GM23248 (cell line): ENCODE results near the gene PALMD. TPM values are rescaled to one million over a fixed set of nuclear protein-coding genes. Genes with fewer than 3 reads are reported as not detected.

ENCODE experiments used
- DNase-seq: peaks from one replicate; pipeline ENCODE4 v3.0.0-alpha.2; 2015
- H2AFZ ChIP-seq: fragments of 200-600 bp; sonication (generic); 2 replicates; pipeline ENCODE4 v1.6.1; 2016; ENCODE audit warnings: antibody characterized with exemption
- H3F3A ChIP-seq: fragments of 200-600 bp; sonication (generic); 2 replicates; pipeline ENCODE4 v1.6.1; 2016; ENCODE audit warnings: mild to moderate bottlenecking, antibody characterized with exemption, mixed run types; ENCODE audit not compliant: insufficient read depth
- H3K27ac ChIP-seq: fragments of 200-600 bp; sonication (generic); 2 replicates; pipeline ENCODE4 v1.5.1; 2016; ENCODE audit warnings: mild to moderate bottlenecking
- H3K27me3 ChIP-seq: fragments of 200-600 bp; sonication (generic); replicated peaks from 2 replicates; pipeline ENCODE4 v1.6.1; 2016; ENCODE audit warnings: mild to moderate bottlenecking; ENCODE audit not compliant: insufficient read depth
- H3K36me3 ChIP-seq: fragments of 200-600 bp; sonication (generic); 2 replicates; pipeline ENCODE4 v1.6.1; 2016; ENCODE audit warnings: low read depth, mild to moderate bottlenecking
- H3K4me1 ChIP-seq: fragments of 200-600 bp; sonication (generic); 2 replicates; pipeline ENCODE4 v1.6.1; 2016; ENCODE audit warnings: mild to moderate bottlenecking; ENCODE audit not compliant: insufficient read depth
- H3K4me2 ChIP-seq: fragments of 200-600 bp; sonication (generic); one replicate; pipeline ENCODE4 v1.6.1; 2016; ENCODE audit warnings: mild to moderate bottlenecking; ENCODE audit not compliant: unreplicated experiment
- H3K4me3 ChIP-seq: fragments of 200-600 bp; sonication (generic); 2 replicates; pipeline ENCODE4 v1.5.1; 2016; ENCODE audit warnings: mild to moderate bottlenecking
- H3K79me2 ChIP-seq: fragments of 200-600 bp; sonication (generic); 2 replicates; pipeline ENCODE4 v1.6.1; 2016; ENCODE audit warnings: mild to moderate bottlenecking; ENCODE audit not compliant: insufficient read depth
- H3K9ac ChIP-seq: fragments of 200-600 bp; sonication (generic); 2 replicates; pipeline ENCODE4 v1.6.1; 2016; ENCODE audit warnings: mild to moderate bottlenecking
- H3K9me2 ChIP-seq: fragments of 200-600 bp; sonication (generic); 2 replicates; pipeline ENCODE4 v1.6.1; 2016; ENCODE audit warnings: mixed run types, mild to moderate bottlenecking, moderate library complexity; ENCODE audit not compliant: insufficient read depth
- H3K9me3 ChIP-seq: fragments of 200-600 bp; sonication (generic); one replicate; pipeline ENCODE4 v1.6.1; 2017; ENCODE audit warnings: low read depth
- H4K20me1 ChIP-seq: fragments of 200-600 bp; sonication (generic); 2 replicates; pipeline ENCODE4 v1.6.0; 2016; ENCODE audit not compliant: insufficient read depth
- EZH2 ChIP-seq: fragments of 200-600 bp; sonication (generic); IDR thresholded peaks from 2 replicates; pipeline ENCODE4 v1.6.1; 2018; ENCODE audit warnings: antibody characterized with exemption, mild to moderate bottlenecking; ENCODE audit not compliant: insufficient read depth, poor library complexity, severe bottlenecking
- EZH2phosphoT487 ChIP-seq: fragments of 200-600 bp; sonication (generic); IDR thresholded peaks from 2 replicates; pipeline ENCODE4 v1.6.1; 2018; ENCODE audit warnings: antibody characterized with exemption, moderate library complexity, mild to moderate bottlenecking, low read depth; ENCODE audit not compliant: insufficient read depth
- WGBS, 2 experiments: methylation state at CpG; one replicate each; pipeline ENCODE4 v1.1.6; 2015 to 2017; ENCODE audit warnings: low lambda C conversion rate in 2 of 2, low coverage in 1 of 2; ENCODE audit errors: missing lambda C conversion rate in 2 of 2; 5-methylcytosine and 5-hydroxymethylcytosine counted together
- in situ Hi-C: fragments of 300-500 bp; cut with MboI; formaldehyde crosslinking; loops from 2 replicates; pipeline ENCODE4 v1.15.0; 2020
- polyA plus RNA-seq: library from polyadenylated mRNA; unstranded; fragments of >200 nt; fragmentation: Nextera tagmentation; extraction: Ambion mirVana; gene quantifications from 2 replicates; pipeline ENCODE4 v1.2.1, GENCODE V29; 2016
- total RNA-seq: library from RNA; depleted of rRNA; stranded (reverse); fragments of >200 nt; shearing (Covaris generic); gene quantifications from 2 replicates; pipeline ENCODE4 v1.2.3, GENCODE V29; 2014

PALMD gene
- total and polyA plus RNA-seq, 2 experiments from 2014 or later = 0.09 to 0.11 TPM

DNA sequence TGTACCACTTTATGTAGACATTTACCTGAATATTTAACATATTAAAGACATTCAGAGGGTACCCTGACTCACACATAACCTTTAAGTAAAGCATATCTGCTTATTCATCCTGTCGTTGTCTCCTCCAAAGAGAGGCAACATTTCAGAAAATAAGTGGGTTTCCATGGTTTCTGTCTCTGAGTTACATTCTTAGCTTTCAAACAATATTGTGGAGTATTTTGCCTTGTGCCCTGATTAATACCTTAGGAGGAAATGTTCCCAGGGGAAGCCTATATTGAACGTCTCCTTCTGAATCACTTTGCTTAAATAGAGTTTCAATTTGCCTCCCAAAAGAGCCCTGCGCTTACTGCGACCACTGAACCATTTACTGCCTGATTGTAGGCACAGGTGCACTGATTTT lies 26.1 kb downstream of the PALMD start:
- no peak overlapping the region for H3K27ac ChIP-seq
- H3K79me2 ChIP-seq = no peaks in the 10 kb centered on the region
- H3K36me3 ChIP-seq = no peaks in the 10 kb centered on the region
- no peak for TF ChIP-seq EZH2
- no peak for TF ChIP-seq EZH2phosphoT487
- H3K4me3 ChIP-seq = no peak overlapping the region
- peak; percentile 28 for DNase-seq
- H2AFZ ChIP-seq = no peak overlapping the region
- no peak overlapping the region for H3K9ac ChIP-seq
- H3K9me3 ChIP-seq = no peaks in the 10 kb centered on the region
- in situ Hi-C loops = no loop called here
- 0 out of 2 replicates have a peak, but pooled peaks cover 9% of the 10 kb centered on the region for H3K4me1 ChIP-seq
- no peak overlapping the region for H3K4me2 ChIP-seq
- H4K20me1 ChIP-seq = no peaks in the 10 kb centered on the region
- 0 out of 2 replicates have a peak, but pooled peaks cover 3% of the 10 kb centered on the region for H3F3A ChIP-seq
- WGBS, 2 experiments = 68 to 83% methylated on average over 4 of the region's 4 CpGs
- no peaks in the 10 kb centered on the region for H3K27me3 ChIP-seq
- H3K9me2 ChIP-seq = no peaks in the 10 kb centered on the region

DNA sequence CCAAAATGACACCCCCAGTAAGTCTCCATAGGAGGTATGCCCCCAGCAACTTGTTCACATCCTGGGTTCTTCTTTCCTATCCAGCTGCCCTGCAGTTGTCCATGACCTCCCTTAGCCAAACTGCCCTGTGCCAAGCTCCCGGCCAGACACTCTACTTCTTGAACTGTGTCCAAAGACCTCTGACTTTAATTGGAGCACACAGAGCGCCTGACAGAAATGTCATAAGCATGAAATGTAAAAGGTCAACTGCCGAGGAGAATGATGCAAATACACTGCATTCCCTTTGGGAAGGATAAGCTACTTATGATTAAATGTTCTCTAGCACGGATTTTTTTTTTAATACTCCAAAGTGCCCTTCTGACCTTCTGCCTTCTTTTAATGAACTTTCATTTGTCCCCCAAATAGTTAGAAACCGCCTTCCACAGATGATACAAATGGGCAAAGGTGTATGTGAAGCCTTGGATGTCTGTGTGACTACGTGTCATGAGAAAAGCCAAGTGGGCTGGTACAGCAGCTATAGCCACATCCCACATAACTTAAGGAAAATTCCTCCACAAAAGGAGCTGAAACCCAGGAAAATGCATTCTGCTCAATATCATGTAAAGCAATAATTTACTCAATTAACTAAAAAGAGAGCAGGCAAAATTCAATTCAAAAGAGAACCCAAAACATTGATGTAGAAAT lies 26.8 kb downstream of the PALMD start:
- DNase-seq = no peak

DNA sequence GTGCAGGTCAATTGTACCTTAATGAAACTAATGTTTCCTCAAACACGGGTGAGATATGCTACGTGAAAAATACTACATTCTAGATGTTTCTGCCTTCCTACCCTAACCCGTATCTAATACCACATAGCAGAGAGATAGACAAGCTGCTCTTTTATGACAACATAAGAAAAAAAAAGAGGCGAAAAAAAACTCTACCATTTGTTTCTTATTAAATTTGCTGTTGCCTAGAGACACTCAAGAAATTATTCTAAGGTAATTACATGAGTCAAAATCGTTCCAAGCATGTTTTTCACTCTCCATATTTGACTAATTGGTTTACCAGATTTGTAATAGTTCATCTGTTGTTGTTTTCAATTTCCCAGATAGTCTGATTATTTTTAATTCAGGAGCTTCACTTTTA lies 27.4 kb downstream of the PALMD start:
- H3K27ac ChIP-seq = no peak overlapping the region
- 0 out of 2 replicates have a peak, but pooled peaks cover 9% of the 10 kb centered on the region for H3K4me1 ChIP-seq
- H3K27me3 ChIP-seq = no peaks in the 10 kb centered on the region
- 41 to 46% methylated on average over 5 of the region's 5 CpGs for WGBS, 2 experiments
- in situ Hi-C loops = no loop called here
- no peak overlapping the region for H3K4me2 ChIP-seq
- TF ChIP-seq EZH2 (no peak), EZH2phosphoT487 (no peak)
- 0 out of 2 replicates have a peak, but pooled peaks cover 3% of the 10 kb centered on the region for H3F3A ChIP-seq
- no peaks in the 10 kb centered on the region for H3K79me2 ChIP-seq
- no peak overlapping the region for H3K4me3 ChIP-seq
- H3K9me3 ChIP-seq = no peaks in the 10 kb centered on the region
- no peaks in the 10 kb centered on the region for H3K9me2 ChIP-seq
- no peak overlapping the region for H2AFZ ChIP-seq
- no peaks in the 10 kb centered on the region for H3K36me3 ChIP-seq
- peak; percentile 30 for DNase-seq
- H4K20me1 ChIP-seq = no peaks in the 10 kb centered on the region
- no peak overlapping the region for H3K9ac ChIP-seq

More for the DNA sequence above, 26.8 kb downstream of the PALMD start:
- in situ Hi-C loops = no loop called here
- H3K27ac ChIP-seq = no peak overlapping the region
- no peaks in the 10 kb centered on the region for H3K27me3 ChIP-seq
- H2AFZ ChIP-seq = no peak overlapping the region
- H3K36me3 ChIP-seq = no peaks in the 10 kb centered on the region
- no peaks in the 10 kb centered on the region for H3K9me3 ChIP-seq
- H3K9me2 ChIP-seq = no peaks in the 10 kb centered on the region
- no peak overlapping the region for H3K4me2 ChIP-seq
- 0 out of 2 replicates have a peak, but pooled peaks cover 9% of the 10 kb centered on the region for H3K4me1 ChIP-seq
- 0 out of 2 replicates have a peak, but pooled peaks cover 3% of the 10 kb centered on the region for H3F3A ChIP-seq
- no peak for TF ChIP-seq EZH2
- TF ChIP-seq EZH2phosphoT487 = no peak
- H3K9ac ChIP-seq = no peak overlapping the region
- H3K79me2 ChIP-seq = no peaks in the 10 kb centered on the region
- H4K20me1 ChIP-seq = no peaks in the 10 kb centered on the region
- H3K4me3 ChIP-seq = no peak overlapping the region
- WGBS, 2 experiments = 66 to 73% methylated on average over 6 of the region's 6 CpGs

DNA sequence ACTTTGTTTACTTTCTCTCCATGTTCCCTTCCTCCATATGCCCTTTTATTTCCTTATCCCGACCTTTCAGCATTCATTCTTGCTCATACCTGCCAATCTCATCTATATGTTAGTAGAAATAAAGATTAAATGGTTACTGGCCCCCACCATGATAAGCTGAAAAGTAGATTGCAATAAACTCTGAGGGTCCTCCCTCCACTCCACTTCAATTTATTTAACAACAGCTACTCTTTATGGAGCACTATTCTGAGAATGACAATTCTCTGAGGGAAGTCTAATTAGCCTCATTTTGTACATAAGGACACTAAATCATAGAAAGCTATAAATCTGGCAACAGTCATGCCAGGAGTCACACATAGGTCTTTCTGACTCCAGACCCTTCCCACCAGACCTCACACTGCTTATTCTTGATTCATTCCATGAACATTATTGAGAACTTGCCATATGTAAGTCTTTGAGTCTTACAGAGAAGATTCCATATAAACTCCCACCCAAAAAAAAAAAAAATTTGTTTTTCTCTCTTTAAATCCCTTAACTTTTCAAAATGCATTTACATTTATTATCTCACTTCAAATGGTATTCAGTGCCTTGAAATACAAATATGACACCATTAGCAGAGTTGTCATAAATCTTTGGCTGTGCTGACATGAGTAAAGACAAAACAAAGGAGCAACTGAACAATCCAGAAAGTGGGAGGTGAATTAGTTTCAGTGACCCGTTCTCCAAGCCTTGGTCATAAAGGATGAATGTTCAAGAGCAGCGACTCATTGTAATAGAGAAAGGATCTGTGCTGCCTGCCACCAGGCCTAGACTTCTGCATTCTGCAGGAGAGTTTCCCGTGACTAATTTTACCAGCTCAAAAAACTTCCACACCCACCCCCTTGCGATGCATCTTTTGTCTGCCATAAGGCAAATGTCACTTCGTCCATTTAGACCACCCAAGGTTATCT lies 28.5 kb downstream of the PALMD start:
- Histone ChIP-seq H3K27ac (no peak overlapping the region), H3K27me3 (no peaks in the 10 kb centered on the region), H3F3A (0 out of 2 replicates have a peak, but pooled peaks cover 3% of the 10 kb centered on the region), H3K9me3 (no peaks in the 10 kb centered on the region), H3K36me3 (no peaks in the 10 kb centered on the region), H3K9me2 (no peaks in the 10 kb centered on the region), H3K4me2 (no peak overlapping the region), H2AFZ (no peak overlapping the region), H3K9ac (no peak overlapping the region), H3K79me2 (no peaks in the 10 kb centered on the region), H4K20me1 (no peaks in the 10 kb centered on the region), H3K4me1 (0 out of 2 replicates have a peak, but pooled peaks cover 9% of the 10 kb centered on the region), H3K4me3 (no peak overlapping the region)
- 63 to 64% methylated on average over 6 of the region's 6 CpGs for WGBS, 2 experiments
- TF ChIP-seq EZH2 (no peak), EZH2phosphoT487 (no peak)
- in situ Hi-C loops = loop anchor here (25.0 kb wide), 1 partner anchor 187 kb away; no protein-coding TSS in a partner anchor
- peak; percentile 55 for DNase-seq
